ENCODE results near the gene SORCS2.

The SORCS2 gene

DNA sequence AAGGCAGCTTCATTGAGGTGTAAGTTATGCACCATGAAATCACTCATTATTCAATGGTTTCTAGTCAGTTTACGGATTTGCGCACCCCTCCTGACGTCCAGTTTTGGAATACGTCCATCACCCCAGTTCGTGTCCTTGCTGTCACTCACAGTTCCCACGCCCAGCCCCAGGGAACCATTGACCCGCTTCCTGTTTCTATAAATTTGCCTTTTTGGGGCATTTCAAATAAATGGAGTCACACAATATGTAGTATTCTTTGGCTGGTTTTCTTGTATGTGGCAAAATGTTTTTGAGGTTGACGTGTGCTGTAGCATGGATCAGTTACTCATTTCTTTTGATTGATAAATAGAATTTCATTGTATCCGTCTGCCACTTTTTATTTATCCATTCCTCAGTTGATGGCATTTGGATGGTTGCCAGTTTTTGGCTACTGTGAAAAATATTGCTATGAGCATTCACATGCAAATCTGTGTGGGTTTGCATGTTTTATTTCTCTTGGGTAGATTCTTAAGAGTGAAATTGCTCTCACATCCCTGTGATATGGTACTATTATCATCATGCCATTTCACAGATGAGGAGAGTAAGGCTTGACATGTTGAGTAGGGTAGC is 18.4 kb upstream of the SORCS2 start:
- no peak overlapping the region for H3K4me3 ChIP-seq (ENCODE audit: low read length)
- DNase-seq (ENCODE audit: low read depth): no peak
- TF ChIP-seq, protein P1, sequence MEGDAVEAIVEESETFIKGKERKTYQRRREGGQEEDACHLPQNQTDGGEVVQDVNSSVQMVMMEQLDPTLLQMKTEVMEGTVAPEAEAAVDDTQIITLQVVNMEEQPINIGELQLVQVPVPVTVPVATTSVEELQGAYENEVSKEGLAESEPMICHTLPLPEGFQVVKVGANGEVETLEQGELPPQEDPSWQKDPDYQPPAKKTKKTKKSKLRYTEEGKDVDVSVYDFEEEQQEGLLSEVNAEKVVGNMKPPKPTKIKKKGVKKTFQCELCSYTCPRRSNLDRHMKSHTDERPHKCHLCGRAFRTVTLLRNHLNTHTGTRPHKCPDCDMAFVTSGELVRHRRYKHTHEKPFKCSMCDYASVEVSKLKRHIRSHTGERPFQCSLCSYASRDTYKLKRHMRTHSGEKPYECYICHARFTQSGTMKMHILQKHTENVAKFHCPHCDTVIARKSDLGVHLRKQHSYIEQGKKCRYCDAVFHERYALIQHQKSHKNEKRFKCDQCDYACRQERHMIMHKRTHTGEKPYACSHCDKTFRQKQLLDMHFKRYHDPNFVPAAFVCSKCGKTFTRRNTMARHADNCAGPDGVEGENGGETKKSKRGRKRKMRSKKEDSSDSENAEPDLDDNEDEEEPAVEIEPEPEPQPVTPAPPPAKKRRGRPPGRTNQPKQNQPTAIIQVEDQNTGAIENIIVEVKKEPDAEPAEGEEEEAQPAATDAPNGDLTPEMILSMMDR (conservative IDR thresholded peaks at IDR 0.05; ENCODE audit: low read length): no peak

DNA sequence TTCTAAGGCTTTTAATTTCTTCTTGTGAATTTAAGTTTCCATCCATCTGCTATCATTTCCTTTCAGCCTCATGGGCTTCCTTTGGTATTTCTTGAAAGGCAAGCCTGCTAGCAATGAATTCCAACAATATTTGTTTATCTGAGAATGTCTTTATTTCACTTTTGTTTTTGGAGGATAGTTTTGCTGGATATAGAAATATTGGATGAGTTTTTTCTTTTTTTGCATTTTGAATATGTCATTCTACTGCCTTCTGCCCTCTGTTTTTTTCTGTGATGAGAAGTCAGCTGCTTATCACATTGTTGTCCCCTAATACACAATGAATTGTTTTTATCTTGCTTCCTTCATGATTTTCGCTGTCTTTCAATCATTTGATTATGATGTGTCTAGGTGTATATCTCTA is 13.2 kb upstream of the SORCS2 start:
- DNase-seq (ENCODE audit: low read depth): no peak
- TF ChIP-seq, protein P1 (conservative IDR thresholded peaks at IDR 0.05; ENCODE audit: low read length): no peak
- no peak overlapping the region for H3K4me3 ChIP-seq (ENCODE audit: low read length)

GRCh38 chr4:7180938-7181337 is 11.4 kb upstream of the SORCS2 start:
- DNase-seq (ENCODE audit: low read depth): no peak
- TF ChIP-seq, protein P1 (conservative IDR thresholded peaks at IDR 0.05; ENCODE audit: low read length): no peak
- no peak overlapping the region for H3K4me3 ChIP-seq (ENCODE audit: low read length)

GRCh38 chr4:7182616-7183015 is 9.7 kb upstream of the SORCS2 start:
- TF ChIP-seq, protein P1 (conservative IDR thresholded peaks at IDR 0.05; ENCODE audit: low read length): no peak
- no peak for DNase-seq (ENCODE audit: low read depth)
- no peak overlapping the region for H3K4me3 ChIP-seq (ENCODE audit: low read length)

- TF ChIP-seq, protein P1 (conservative IDR thresholded peaks at IDR 0.05; ENCODE audit: low read length): no peak
- no peak overlapping the region for H3K4me3 ChIP-seq (ENCODE audit: low read length)
- no peak for DNase-seq (ENCODE audit: low read depth)
These were observed 9.2 kb upstream of the SORCS2 start for GRCh38 chr4:7183161-7183560.

- DNase-seq (ENCODE audit: low read depth): no peak
- no peak overlapping the region for H3K4me3 ChIP-seq (ENCODE audit: low read length)
- TF ChIP-seq, protein P1 (conservative IDR thresholded peaks at IDR 0.05; ENCODE audit: low read length): no peak
These were observed 8.4 kb upstream of the SORCS2 start for GRCh38 chr4:7183780-7184460.

DNA sequence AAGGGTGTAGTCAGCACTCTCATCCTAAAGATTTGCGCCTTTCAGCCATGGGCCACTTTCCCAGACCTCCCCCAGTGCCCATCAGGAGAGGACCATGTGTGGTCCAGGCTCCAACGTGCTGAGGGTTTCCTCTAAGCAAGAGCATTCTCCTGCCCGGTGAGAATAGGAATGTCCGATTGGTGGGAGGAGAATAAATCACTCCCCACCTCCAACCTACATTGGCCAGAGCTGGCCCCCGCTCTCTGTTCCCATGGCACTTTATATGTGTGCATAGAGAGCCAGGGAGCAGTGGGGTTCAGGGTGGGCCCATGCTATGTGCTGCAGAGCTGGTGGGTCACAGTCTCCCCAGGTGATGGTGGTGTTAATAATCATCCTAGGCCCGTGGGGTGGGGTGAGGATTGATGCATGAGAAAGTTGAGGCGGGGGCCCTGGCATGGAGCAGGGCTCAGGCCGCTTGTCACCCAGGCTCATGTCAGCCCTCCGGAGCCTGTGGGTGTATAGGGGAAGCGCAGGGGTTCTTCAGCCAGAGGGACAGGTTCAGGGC is 6.8 kb upstream of the SORCS2 start:
- TF ChIP-seq, protein P1 (conservative IDR thresholded peaks at IDR 0.05; ENCODE audit: low read length): no peak
- no peak overlapping the region for H3K4me3 ChIP-seq (ENCODE audit: low read length)
- no peak for DNase-seq (ENCODE audit: low read depth)

Measured in AG10803 (cell line).